ENCODE data around the gene ANKRD6.

DNA sequence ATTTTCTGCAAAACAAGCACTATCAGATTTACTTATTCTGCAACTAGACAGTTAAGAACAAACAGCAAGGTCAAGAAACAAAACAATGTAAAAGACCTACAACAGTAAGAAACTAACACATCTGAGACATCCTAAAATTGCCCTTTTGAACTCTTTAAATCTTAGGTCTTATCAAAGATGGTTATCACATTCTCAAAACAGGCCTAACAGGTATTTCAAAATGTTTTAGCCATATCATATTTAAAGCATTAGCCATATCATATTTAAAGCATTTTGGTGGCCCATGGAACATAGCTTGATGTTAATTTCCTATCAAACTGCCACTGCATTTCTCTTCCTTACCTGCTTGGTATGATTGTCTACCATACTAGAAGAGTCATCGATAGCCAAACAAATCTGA lies 216.7 kb downstream of the ANKRD6 start:
- TF ChIP-seq, protein P1, sequence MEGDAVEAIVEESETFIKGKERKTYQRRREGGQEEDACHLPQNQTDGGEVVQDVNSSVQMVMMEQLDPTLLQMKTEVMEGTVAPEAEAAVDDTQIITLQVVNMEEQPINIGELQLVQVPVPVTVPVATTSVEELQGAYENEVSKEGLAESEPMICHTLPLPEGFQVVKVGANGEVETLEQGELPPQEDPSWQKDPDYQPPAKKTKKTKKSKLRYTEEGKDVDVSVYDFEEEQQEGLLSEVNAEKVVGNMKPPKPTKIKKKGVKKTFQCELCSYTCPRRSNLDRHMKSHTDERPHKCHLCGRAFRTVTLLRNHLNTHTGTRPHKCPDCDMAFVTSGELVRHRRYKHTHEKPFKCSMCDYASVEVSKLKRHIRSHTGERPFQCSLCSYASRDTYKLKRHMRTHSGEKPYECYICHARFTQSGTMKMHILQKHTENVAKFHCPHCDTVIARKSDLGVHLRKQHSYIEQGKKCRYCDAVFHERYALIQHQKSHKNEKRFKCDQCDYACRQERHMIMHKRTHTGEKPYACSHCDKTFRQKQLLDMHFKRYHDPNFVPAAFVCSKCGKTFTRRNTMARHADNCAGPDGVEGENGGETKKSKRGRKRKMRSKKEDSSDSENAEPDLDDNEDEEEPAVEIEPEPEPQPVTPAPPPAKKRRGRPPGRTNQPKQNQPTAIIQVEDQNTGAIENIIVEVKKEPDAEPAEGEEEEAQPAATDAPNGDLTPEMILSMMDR (IDR thresholded peaks at IDR 0.05): no peak
- TF ChIP-seq POLR2AphosphoS5 (IDR thresholded peaks at IDR 0.05; ENCODE audit: insufficient read depth in 1 of 2, low read depth in 1 of 2): no peak

All from vagina (tissue), 2 donors.